ENCODE measurements around the gene CCDC92B.

CCDC92B gene

DNA sequence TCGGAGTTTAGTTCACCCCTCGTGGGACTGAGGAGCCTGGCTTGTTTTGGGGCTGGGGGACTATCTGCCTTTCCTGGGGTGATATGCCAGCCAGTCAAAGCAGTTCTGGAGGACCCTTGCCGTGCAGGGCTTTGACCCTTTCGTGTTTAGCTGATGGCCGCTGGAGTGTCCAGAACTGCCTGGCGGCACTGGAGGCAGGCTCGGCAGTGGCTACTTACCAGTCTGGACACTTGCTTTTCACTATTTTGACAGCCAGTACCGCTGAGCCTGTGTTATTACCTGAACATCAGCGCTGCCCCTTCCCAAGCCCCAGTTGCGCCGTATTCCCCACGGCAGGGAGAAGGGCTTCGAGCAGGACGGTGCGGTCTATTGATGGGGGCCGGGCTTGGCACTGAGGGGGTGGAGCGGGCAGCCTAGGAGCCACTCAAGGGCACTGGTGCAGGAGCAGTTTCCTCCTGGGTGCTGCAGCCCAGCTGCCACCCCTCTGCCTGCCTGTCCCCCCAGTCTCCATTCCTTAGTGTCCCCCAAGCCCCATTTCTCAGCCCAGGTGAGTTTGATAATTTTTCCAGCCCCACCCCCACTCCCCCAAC, 18.6 kb downstream of the CCDC92B start:
- no peak; the same call in 2 of the 3 replicates for ATAC-seq
- no peak for TF ChIP-seq GLIS3 (CRISPR knock-in tag; IDR thresholded peaks at IDR 0.05)
- no peak for TF ChIP-seq RARB (CRISPR knock-in tag; IDR thresholded peaks at IDR 0.05)
- TF ChIP-seq OSR1 (CRISPR knock-in tag; IDR thresholded peaks at IDR 0.05), result no peak
- no peak for TF ChIP-seq TCF4 (CRISPR knock-in tag; IDR thresholded peaks at IDR 0.05; ENCODE audit: borderline replicate concordance)
- TF ChIP-seq ZFP30 (CRISPR knock-in tag; IDR thresholded peaks at IDR 0.05), result no peak
- no peak for TF ChIP-seq ZNF565 (CRISPR knock-in tag; conservative IDR thresholded peaks at IDR 0.05; ENCODE audit: low read depth)
- no peak for TF ChIP-seq ARNTL (CRISPR knock-in tag; IDR thresholded peaks at IDR 0.05; ENCODE audit: borderline replicate concordance, low read depth)
- no peak for TF ChIP-seq TSHZ2 (CRISPR knock-in tag; IDR thresholded peaks at IDR 0.05)
- no peak for TF ChIP-seq SNAI2 (CRISPR knock-in tag; IDR thresholded peaks at IDR 0.05)
- TF ChIP-seq CSDC2 (CRISPR knock-in tag; IDR thresholded peaks at IDR 0.05), result no peak
- TF ChIP-seq CSRNP3 (CRISPR knock-in tag; IDR thresholded peaks at IDR 0.05), result no peak
- TF ChIP-seq ISL1 (CRISPR knock-in tag; IDR thresholded peaks at IDR 0.05), result no peak
- TF ChIP-seq ZFP3 (CRISPR knock-in tag; IDR thresholded peaks at IDR 0.05), result no peak
- TF ChIP-seq TOX (CRISPR knock-in tag; IDR thresholded peaks at IDR 0.05; ENCODE audit: borderline replicate concordance), result no peak
- no peak for TF ChIP-seq ZNF70 (CRISPR knock-in tag; IDR thresholded peaks at IDR 0.05)
- no peak for TF ChIP-seq ESRRG (CRISPR knock-in tag; IDR thresholded peaks at IDR 0.05)
- TF ChIP-seq CREB5 (CRISPR knock-in tag; IDR thresholded peaks at IDR 0.05; ENCODE audit: low read depth), result no peak
- no peak for TF ChIP-seq ZC3H10 (CRISPR knock-in tag; IDR thresholded peaks at IDR 0.05)

DNA sequence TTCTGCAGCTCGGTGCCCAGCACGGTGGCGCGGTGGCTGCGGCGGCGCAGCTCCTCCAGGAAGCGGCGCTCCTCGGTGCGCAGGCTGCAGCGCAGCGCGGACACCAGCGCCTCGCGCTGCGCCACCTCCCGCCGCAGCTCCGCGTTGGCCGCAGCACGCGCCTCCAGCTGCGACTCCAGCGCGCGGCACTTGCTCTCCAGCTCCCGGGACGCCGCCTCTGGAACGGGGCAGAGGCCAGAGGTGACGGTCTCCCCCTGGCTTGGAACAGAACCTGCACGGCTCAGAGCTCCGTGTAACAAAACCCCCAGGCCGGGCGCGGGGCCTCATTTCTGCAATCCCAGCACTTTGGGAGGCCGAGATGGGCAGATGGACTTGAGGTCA, 24.7 kb downstream of the CCDC92B start:
- TF ChIP-seq ARNTL (CRISPR knock-in tag; IDR thresholded peaks at IDR 0.05; ENCODE audit: borderline replicate concordance, low read depth) (no peak), TCF4 (CRISPR knock-in tag; IDR thresholded peaks at IDR 0.05; ENCODE audit: borderline replicate concordance) (no peak), ZNF565 (CRISPR knock-in tag; conservative IDR thresholded peaks at IDR 0.05; ENCODE audit: low read depth) (no peak), POU6F1 (CRISPR knock-in tag; IDR thresholded peaks at IDR 0.05; ENCODE audit: borderline replicate concordance, low read depth) (no peak), ZFP3 (CRISPR knock-in tag; IDR thresholded peaks at IDR 0.05) (no peak), RARB (CRISPR knock-in tag; IDR thresholded peaks at IDR 0.05) (no peak), CREB5 (CRISPR knock-in tag; IDR thresholded peaks at IDR 0.05; ENCODE audit: low read depth) (no peak), CSRNP3 (CRISPR knock-in tag; IDR thresholded peaks at IDR 0.05) (no peak), PPARA (CRISPR knock-in tag; IDR thresholded peaks at IDR 0.05; ENCODE audit: borderline replicate concordance) (no peak), ZFP30 (CRISPR knock-in tag; IDR thresholded peaks at IDR 0.05) (no peak), TOX (CRISPR knock-in tag; IDR thresholded peaks at IDR 0.05; ENCODE audit: borderline replicate concordance) (no peak), SNAI2 (CRISPR knock-in tag; IDR thresholded peaks at IDR 0.05) (no peak), GLIS3 (CRISPR knock-in tag; IDR thresholded peaks at IDR 0.05) (no peak), ISL1 (CRISPR knock-in tag; IDR thresholded peaks at IDR 0.05) (no peak)
- TF ChIP-seq, protein P1, sequence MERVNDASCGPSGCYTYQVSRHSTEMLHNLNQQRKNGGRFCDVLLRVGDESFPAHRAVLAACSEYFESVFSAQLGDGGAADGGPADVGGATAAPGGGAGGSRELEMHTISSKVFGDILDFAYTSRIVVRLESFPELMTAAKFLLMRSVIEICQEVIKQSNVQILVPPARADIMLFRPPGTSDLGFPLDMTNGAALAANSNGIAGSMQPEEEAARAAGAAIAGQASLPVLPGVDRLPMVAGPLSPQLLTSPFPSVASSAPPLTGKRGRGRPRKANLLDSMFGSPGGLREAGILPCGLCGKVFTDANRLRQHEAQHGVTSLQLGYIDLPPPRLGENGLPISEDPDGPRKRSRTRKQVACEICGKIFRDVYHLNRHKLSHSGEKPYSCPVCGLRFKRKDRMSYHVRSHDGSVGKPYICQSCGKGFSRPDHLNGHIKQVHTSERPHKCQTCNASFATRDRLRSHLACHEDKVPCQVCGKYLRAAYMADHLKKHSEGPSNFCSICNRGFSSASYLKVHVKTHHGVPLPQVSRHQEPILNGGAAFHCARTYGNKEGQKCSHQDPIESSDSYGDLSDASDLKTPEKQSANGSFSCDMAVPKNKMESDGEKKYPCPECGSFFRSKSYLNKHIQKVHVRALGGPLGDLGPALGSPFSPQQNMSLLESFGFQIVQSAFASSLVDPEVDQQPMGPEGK (CRISPR knock-in tag; IDR thresholded peaks at IDR 0.05; ENCODE audit: borderline replicate concordance), result no peak
- no peak for ATAC-seq

Measured in SK-N-SH treated with all-trans-retinoic acid at 6 μM for 48 hours (cell line).